ENCODE results near the gene SEPHS1.
"Not testable (repeated sequence)": the region's sequence is repeated elsewhere in the genome, so short reads cannot be mapped to it uniquely, and the experiment has no call there.

Gene SEPHS1

GRCh38 chr10:13348216-13349017 is at the start of gene SEPHS1:
SEPHS1 (minus strand) TSS chr10:13348293; CDS start chr10:13344950, 3,343 bp downstream.
- peak; percentile 86 for DNase-seq (ENCODE audit: low spot score)

- DNase-seq (ENCODE audit: low spot score) = no peak
These were observed 49.0 kb upstream of the SEPHS1 start for GRCh38 chr10:13397052-13397451.

- no peak for DNase-seq (ENCODE audit: low spot score)
These were observed 48.3 kb upstream of the SEPHS1 start for GRCh38 chr10:13396369-13396768.

- no peak for DNase-seq (ENCODE audit: low spot score)
These were observed 47.4 kb upstream of the SEPHS1 start for GRCh38 chr10:13395540-13395939.

DNA sequence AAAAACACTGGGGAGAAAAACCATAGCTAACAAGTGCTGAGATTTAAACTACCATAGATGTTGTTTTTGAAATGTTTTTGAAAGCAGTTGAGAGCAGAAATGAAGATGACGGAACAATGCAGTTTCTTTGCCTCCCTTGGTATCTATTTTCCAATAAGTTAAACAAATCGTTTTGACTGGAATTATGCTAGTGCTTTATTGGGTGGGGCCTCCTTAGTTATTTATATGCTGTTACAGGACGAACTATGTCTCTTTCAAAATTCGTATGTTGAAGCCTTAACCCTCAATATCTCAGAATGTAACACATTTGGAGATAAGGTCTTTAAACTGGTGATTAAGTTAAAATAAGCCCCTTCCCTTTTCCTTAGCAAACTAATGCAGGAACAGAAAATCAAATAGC is 45.5 kb upstream of the SEPHS1 start:
- no peak for DNase-seq (ENCODE audit: low spot score)

DNA sequence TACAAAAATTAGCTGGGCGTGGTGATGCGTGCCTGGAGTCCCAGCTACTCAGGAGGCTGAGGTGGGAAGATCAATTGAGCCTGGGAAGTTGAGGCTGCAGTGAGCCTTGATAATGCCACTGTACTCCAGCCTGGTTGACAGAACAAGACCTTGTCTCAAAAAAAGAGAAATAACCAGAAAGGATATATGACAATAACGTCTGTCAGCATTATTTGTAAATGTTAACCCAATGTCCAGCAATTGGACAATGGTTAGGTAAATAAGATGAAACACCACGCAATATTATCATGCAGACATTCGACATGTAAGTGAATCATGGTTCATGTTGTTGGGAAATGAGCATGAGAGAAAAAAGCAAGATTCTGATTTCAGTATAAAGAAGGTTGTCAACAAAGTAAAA is 44.6 kb upstream of the SEPHS1 start:
- DNase-seq (ENCODE audit: low spot score) = no peak

- no peak for DNase-seq (ENCODE audit: low spot score)
These were observed 42.8 kb upstream of the SEPHS1 start for GRCh38 chr10:13390604-13391522.

GRCh38 chr10:13388478-13389230 is 40.6 kb upstream of the SEPHS1 start:
- DNase-seq (ENCODE audit: low spot score) = no peak

- DNase-seq (ENCODE audit: low spot score) = no peak
These were observed 37.9 kb upstream of the SEPHS1 start for GRCh38 chr10:13386021-13386420.

- no peak for DNase-seq (ENCODE audit: low spot score)
These were observed 35.3 kb upstream of the SEPHS1 start for GRCh38 chr10:13383399-13383761.

DNA sequence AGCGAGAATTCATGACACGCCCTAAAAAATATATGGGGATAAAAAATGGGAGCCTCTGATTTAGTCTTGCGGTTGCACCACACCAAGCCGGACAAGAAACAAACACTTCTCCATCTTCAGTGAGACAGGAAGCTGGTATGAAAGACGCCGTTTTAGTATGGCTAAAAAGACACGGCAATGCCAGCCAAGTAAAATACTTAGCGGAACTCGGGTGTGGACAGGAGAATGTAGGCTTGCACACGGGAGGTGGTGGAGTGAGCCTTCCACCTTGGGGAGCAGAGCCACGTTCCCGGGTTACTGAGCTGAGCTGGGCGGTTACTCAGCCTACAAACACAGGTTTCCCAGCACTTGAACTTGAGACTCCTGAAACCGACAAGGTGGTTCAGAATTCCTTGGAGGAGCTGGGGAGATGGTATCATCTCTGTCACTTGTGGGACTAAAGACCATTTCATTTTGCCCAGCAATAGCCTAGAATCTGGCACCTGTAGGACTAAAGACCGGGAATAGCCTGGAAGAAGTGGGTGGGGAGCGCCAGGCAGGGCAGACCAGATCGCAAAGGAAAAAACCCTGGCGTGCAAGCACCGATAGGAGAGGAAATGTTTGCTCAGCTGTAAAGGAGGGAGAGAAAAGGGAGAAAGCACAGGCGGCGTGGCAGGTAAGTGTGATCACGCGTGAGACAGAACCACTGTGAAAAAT is 34.8 kb upstream of the SEPHS1 start:
- no peak for DNase-seq (ENCODE audit: low spot score)

GRCh38 chr10:13379061-13379460 is 31.0 kb upstream of the SEPHS1 start:
- not testable (repeated sequence) for DNase-seq (ENCODE audit: low spot score)

DNA sequence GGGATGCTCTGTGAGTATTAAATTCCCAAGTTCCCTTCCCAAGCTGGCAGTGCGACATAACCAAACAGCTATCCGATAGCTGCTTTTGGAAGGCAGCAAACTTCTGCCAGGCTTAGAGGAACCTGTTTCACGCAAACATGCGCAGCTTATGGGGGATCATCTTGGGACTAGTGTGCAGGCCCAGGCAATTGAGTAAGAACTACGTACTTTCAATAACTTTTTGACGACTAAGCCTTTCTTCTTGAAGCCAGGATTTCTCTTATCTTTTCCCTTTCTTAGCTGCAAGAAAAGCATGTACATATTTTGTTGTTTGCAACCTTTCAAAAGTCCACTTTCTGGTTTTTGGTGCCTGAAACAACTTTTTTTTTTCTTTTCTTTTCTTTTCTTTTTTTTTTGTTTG is 28.7 kb upstream of the SEPHS1 start:
- DNase-seq (ENCODE audit: low spot score) = no peak

- DNase-seq (ENCODE audit: low spot score) = no peak
These were observed 28.2 kb upstream of the SEPHS1 start for GRCh38 chr10:13376297-13376696.

DNA sequence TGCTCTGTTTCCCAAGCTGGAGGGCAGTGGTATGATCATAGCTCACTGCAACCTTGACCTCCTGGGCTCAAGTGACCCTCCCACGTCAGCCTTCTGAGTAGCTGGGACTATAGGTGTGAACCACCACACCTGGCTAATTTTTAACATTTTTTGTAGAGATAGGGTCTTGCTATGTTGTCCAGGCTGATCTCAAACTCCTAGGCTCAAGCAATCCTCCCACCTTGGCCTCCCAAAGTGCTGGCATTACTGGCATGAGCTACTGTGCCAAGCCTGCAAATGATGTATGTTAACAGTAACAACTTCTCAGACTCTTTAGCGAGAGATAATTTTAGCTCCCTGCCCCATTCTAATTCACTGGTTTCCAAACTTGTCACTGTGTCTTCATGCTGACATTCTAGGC is 27.7 kb upstream of the SEPHS1 start:
- no peak for DNase-seq (ENCODE audit: low spot score)

DNA sequence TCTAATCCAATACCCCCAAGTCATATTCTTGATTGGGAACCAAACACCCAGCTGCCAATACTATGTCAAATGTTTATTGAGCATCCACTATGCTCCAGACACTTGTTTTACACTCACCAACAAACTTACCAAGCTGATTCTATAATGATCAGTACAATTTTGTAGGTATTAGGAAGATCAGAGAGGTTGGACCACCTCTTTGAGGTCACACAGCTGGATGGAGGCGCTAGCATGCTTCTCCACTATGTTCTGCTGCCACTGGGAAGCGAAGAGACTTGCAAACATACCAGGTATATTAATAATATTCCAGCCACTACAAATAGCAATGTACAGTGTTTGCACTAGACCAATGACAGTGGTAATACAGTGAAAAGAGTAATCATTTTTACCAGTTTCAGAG is 25.6 kb upstream of the SEPHS1 start:
- no peak for DNase-seq (ENCODE audit: low spot score)

GRCh38 chr10:13372524-13372923 is 24.4 kb upstream of the SEPHS1 start:
- no peak for DNase-seq (ENCODE audit: low spot score)

DNA sequence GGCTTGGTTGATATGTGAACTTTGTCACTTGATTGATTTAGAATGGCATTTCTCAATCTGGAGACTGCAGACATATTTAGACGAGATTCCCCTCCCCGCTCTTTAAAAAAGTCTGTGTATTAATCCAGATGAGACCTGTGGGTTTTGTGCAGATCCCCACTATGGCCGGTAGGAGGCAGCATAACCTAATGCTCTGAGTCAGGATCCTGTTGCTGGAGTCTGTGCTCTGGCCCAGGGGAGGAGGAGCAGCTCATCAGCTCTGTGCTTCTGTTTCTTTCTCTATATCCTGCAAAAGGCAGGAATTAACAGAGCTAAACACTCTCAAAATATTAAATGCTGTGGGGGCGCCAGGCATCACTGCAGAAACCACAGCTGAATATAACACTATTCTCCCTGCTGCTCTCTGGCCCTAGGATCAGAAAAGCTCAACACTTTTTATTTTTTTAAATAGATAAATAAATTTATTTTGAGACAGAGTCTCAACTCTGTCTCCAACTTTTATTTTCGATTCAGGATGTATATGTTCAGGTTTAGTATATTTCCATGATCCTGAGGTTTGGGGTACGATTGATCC is 23.9 kb upstream of the SEPHS1 start:
- no peak for DNase-seq (ENCODE audit: low spot score)

DNA sequence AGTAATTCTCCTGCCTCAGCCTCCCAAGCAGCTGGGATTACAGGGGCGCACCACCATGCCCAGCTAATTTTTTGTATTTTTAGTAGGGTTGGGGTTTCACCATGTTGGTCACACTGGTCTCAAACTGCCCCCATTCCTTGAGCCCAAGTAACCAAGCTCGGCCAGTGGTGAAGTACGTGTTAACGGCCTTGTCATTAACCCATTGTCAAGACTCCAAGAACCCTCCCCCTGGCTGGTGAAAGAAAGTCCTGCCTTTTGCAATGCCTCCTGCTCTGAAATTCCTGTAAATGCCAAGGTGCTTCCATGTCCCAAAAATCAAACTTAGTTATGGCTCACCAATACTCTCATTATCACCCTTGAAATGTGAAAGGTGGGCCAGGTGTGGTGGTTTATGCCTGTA is 18.8 kb upstream of the SEPHS1 start:
- DNase-seq (ENCODE audit: low spot score) = no peak

- DNase-seq (ENCODE audit: low spot score) = no peak
These were observed 17.7 kb upstream of the SEPHS1 start for GRCh38 chr10:13365831-13366230.

- no peak for DNase-seq (ENCODE audit: low spot score)
These were observed 17.1 kb upstream of the SEPHS1 start for GRCh38 chr10:13365243-13365642.
